HG03039 (cell line): ENCODE data around the gene SAE1.

Source experiments
- ATAC-seq: cut with Tn5 transposase; IDR thresholded peaks from one replicate; pipeline ENCODE4 v1.9.1; 2021; ENCODE audit warnings: mild to moderate bottlenecking, moderate library complexity; ENCODE audit not compliant: unreplicated experiment

The SAE1 gene

DNA sequence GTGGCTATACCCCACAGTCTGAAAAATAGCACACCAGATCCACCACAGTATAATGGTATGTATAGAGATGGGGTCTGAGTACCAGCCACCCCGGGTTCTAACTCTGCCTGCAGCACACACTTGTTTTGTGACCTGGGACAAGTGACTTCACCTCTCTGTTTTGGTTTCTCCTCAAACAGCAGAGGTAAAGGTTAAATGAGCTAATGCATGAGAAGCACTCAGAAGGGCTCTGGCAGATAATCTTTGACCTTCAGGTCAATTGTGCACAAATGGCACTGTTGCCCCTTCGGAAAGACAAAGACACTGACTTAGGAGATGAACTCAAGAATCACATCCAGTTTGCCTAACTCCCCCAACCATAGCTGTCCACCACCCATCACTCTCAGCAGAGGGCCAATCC, 24.8 kb upstream of the SAE1 start:
- ATAC-seq, result no peak

DNA sequence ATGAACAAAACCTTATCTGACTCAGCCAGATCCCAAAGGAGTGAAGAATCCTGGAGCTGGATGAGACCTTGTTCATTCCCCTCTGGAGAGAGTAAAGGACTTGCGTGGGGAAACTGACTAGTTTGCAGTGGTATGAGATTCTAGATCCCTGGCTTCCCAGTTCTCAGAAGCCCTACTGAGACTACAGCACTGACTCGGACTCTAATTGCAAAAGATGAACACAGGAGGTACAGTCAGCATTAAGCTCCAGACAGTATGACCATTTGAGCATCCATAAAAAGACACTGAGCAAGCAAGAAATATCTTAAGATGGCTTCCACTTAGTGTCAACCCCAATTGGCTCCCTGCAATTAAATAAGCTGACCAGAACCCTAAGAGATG, 23.8 kb upstream of the SAE1 start:
- ATAC-seq, result no peak

DNA sequence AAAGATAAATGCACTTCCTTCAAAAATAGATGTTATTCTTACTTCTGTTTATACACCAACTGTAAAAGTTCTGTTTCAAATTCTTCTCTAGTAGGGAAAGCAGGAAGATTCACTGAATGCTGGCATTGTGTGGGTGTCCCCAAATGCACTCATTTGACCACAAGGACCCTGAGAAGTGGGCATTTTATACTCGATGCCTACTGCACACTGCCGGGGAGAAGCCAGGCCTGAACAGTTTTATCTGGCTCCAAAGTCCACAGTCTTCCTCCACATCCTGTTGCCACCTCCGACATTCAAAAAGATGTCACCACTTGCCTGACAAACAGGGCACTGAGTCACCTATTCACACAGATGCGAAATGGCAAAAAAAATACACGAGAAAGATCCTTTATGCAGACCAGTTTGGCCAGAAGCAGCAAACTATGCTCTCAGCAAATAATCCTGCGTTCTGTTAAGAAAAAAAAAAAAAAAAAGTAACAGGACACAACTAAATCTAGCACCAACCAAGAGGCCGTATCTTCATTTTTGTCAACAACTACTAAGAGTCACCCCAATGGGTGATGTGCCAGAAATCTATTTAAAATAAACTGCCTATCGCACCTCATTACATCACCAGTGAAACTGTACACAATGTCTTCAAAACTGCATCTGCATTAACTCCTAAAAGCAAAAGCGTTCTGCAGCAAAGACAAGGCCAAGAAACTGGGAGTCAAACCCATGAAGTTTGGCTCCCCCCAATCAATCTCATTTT, 23.3 kb upstream of the SAE1 start:
- no peak for ATAC-seq

DNA sequence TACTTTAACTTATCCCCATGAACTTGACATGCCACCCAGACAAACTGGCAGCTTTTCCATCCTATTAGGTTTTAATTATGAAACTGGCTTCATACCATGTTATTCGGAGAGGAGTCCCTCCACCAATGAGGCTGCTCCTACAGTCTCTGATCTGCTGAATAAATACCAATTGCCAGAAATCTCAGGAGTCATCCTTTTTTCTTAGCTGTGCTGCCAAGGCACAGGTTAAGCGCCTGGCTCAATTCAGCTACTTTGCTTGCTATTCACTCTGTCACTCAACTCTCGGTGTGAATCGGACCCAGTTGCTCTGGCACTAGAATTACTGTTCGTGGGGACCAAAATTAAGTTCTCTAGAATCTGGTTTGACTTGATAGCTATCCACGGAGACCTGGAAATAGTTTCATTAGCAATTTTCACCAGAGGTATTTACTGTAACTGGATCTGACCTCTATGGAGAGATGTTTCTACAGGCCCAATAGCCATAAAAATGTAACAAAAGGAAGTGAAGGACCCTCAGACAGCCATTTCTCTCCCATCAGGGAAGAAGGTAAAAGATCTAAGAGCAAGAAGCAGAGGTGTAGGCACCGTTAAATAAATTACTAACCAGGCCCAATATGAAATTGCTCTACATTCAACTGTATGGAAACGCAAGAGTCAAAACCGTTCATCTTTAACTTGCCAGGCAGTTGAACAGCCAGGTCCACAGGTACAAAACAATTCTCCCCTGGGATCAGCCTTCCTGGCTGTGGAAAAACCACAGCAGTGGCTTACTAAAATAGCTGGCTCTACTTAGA, 22.5 kb upstream of the SAE1 start:
- ATAC-seq, result no peak

DNA sequence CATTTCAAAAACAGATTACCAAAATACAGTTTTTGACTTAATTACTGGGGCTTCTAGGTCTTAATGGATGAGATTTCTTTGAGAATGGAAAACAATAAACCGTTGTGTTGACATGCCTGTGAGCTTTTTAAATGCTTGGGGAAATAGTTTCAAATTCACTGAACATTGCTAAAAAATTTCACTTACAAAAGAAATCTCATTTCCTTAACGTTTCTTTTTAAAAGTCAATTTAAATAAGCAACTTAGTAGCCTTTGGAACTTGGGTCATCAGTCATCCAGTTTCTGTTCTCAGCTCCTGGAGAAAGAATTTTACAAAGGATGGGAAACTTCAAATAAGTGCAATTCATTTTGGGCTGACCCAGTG, 21.5 kb upstream of the SAE1 start:
- no peak for ATAC-seq

DNA sequence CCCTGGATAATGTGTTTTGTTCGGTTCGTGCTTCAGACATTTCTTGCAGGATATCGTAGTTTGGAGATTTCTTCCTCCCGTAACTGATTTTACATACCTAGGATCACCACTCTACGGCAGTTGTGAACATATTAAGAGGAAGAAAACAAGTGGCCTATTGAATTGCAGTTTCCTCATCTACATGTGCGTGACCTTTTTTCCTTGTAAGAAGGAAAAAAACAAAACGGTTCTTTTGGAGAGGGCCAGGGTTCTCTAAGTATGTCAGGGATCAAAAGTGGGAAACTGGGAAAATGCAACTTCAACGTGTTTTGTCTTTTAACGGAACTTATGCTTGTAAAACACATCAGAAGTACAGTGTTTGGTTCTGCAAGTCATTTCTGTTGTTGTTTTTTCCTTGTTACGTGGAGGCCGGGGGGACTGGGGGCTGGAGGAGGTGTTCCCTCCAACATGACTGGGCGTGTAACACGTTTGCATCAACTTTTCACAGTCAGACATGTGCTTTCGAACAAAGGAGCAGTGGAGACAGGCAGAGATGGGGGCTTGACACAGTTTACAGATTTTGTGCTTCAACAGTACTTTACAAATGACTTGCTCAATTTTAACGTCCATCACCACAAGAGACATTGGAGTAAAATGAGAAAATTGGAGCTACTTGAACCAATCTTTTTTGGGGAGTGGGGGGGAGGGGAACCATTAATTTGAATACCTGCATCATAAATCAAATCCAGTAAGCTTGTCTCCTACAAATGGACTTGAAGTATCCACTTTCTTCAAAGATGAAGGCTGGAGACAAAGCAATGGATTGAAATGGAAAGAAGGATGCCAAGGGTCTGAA, 20.9 kb upstream of the SAE1 start:
- no peak for ATAC-seq

DNA sequence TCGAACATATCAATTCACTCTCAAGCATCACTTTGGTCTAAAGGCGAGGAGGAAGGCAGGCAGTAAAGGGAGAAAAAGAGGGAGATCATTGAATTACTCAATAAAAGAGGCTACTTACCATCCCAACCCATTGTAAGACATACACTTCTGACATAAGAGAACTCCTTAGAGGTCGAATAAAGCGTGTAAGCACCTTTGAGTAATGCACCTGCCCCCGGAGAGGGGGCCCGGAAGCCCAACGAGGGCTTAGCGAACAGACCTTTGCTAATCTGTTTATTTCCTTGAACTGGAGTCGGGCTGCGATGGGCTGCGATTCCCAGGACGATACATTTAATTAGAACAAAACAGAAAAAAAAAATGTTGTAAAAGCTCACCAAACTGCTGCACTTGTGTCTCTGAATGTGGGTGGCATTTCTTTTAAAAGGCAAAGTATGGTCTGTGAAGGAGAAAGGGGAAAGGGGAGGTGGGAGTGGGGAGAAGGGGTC, 20.1 kb upstream of the SAE1 start:
- no peak for ATAC-seq

DNA sequence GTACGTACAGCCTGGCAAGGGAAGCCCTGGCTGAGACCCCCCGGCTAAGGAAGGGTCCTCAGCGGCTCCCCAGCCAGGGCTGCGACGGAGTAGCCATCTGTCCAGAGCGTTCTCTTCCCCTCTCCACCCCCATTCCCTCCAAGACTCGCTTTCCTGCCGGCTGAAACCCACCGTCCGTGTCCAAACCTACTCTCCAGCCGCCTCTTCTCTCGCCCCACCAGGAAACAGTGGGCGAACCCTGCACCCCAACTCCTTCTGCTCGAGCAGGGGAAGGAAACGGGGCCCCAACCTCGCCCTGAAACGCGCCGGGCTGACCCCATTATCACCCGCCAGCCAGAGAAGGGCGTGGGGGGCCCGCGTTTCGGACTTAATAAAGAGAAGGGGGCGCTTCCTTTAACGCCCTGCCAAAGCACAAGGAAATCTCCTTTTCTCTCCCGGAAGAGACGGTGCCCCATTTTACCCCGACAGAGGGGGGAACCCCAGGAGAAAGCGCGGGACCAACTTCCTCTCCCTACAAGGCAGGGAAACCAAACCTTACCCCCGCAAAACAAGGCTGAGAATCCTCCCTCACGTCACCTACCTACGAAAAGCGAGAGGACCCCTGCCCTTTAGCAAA, 19.5 kb upstream of the SAE1 start:
- ATAC-seq, result no peak

DNA sequence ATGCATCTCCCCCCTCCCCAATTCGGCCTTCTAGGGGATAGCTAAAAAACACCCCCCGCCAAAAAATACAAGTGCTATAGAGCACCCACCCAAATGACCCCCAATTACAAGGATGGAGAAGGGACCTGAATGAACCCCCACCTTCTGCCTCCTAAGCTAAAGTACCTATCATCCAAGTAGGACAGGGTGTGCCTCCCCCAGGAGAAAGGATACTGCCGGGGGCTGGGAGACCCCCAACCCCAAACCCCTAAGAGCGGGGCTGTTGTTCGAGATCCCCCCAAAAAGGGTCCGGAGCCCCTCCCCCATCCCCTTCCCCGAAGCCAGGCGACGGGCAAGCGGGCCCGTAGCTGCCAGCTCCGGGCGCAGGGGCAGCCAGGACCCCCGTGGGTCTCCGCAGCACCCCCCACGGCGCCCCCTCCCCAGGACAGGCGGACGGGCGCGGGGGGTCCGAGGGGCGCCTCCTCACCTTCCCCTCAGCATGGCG, 18.9 kb upstream of the SAE1 start:
- ATAC-seq, result no peak

DNA sequence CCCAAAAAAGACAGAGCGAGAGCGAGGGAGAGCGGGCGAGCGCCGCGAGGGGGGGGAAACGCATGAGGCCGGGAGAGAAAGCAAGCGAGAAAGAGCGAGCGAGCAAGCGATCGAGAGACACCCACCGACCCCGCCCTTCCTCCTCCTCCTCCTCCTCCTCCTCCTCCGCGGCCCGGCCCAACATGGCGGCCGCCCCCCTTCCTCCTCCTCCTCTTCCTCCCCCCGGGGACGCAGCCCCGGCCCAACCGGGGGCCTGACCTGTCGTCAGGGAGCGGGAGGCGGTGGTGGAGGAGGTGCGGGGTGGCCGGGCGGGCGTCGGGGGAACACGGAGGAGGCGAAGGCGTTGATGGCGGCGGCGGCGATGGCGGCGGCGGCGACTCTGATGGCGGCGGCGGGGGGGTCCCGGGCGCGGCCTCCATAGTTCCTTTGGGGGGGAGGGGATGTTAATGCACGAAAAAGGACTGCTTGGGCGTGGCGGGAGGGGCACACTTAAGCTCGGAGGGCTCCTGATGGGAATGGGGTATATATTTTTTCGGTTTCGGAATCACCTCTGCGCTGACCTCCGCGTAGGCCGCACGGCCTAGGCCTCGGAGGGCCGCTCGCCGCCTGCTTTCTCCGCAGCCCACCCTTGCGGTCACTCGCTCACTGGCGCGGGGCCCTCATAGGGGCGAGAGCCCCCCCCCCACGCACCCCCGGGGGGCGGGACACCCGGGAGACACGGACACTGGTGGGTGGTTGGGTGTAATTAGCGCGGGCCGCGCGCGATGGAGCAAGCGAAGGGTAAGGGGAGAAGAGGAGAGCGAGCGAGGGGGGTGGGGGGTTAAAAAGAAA, 18.3 kb upstream of the SAE1 start:
- ATAC-seq, result peak; percentile 17

DNA sequence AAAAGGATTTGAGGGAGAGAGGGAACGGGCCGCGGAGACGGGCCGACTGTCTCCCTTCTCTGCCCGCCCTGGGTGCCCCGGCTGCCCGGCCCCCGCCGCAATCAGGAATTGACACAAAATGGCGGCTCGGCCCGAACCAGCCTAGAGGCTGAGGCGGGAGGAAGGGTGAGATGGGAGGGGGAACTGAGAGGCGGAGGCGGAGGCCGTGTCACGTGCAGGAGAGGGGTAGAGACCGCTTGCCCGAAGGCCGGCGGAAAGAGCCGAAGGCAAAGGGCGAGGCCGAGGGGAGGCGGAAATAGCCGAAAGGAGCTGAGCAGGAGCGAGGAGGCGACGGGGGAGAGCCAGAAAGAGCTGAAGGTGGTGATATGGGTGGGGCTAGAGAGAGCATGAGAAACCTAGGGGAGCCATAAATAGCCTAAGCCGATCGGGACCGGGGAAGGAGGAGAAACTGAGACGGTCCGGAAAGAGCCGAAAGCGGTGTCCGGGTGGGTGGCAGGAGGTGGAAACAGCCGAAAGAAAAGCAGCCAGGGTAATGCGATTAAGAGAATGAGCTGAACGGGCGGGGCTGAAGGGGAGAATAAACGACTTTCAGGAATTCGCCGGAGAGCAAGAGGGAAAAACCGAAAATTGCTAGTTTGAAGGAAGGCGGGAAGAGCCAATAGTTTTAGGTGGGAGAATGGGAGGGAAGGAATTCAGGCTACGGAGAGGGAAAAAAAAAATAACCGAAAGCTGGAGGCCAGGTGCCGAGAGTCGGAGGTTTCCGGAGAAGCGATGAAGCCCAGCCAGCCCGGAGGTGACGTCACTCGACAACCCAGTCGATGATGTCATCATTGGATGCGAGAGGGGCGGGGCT, 17.4 kb upstream of the SAE1 start, which contains the start of gene ZC3H4:
Gene ZC3H4 (minus strand): TSS at position 780 of the 853 bp plus-strand sequence. CDS start 1,192 bp downstream, outside the sequence.
- peak; percentile 77 for ATAC-seq

DNA sequence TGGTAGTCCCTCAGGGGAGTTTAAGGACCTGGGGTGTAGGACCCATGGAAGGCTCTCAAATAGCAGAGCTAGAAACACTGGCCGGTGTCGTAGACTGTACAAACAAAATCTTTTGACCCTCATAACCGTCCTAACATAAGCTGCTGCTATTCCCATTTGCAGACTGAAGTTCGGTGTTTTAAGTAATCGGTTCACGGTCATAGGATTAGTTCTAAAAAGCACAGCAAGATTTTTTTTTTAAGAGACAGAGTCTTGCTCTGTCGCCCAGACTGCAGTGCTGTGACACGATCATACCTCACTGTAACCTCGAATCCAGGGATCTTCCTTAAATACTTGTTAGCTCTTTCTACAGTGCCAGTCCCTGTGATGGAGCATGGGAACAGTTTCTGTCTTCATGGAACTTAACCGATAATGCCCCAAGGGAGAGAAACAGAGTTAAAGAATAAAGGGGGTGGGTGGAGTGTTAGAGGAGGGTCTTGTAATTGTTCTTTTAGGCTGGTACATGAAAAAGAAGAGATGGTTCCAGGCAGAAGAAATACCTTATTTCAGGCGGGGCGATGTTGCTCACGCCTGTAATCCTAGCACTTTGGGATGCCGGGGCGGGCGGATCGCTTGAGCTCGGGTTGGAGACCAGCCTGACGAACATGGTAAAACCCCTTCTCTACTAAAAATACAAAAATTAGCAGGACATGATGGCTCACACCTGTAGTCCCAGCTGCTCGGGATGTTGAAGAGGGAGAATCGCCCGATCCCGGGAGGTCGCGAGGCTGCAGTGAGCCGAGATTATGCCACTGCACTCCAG, 16.6 kb upstream of the SAE1 start:
- ATAC-seq, result no peak

DNA sequence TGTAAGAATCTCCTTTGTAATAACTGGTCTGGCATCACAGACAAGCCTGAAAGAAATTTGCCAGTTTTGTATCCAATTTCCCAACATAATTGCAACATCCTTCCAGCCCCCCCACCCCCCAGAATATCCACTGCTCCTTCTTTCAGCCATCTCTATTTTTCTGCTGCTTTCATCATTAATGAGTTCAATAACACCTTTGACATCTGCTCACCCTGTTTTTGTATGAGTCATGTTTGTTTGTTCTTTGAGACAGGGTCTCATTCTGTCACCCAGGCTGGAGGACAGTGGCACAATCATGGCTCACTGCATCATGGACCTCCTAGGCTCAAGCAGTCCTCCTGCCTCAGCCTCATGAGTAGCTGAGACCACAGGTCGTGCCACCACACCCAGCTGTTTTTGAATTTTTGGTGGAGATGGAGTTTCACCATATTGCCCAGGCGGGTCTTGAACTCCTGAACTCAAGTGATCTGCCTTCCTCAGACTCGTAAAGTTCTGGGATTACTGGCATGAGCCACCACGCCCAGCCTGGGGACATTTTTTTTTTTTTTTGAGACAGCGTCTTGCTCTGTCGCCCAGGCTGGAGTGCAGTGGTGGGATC, 10.1 kb upstream of the SAE1 start:
- ATAC-seq, result no peak

DNA sequence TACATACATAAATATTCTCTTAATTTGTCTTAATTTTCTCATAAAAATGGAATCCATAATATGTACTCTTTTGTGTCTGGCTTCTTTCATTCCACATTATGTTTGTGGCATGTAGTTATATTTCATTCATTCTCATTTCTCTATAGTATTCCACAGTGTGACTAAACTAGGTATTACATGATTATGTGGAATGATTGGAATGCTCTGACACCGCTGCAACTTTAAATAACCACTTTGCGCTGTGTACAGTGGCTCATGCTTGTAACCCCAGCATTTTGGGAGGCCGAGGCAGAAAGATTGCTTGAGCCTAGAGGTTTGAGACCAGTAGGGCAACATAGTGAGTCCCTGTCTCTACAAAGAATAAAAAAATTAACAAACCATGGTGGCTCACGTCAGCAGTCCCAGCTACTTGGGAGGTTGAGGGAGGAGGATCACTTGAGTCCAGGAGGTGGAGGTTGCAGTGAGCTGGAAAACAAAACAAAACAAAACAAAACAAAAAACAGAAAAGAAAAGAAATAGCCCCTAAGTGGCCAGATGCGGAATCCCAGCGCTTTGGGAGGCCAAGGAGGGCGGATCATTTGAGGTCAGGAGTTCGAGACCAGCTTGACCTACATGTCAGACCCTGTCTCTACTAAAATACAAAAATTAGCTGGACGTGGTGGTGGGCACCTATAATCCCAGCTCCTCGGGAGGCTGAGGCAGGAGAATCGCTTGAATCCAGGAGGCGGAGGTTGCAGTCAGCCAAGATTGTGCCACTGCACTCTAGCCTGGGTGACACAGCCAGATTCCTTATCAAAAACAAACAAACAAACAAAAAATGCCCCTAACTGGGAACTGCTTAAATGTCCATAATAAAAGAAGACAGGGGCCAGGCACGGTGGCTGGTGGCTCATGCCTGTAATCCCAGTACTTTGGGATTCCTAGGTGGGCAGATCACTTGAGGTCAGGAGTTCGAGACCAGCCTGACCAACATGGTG, 8.0 kb upstream of the SAE1 start:
- no peak for ATAC-seq

DNA sequence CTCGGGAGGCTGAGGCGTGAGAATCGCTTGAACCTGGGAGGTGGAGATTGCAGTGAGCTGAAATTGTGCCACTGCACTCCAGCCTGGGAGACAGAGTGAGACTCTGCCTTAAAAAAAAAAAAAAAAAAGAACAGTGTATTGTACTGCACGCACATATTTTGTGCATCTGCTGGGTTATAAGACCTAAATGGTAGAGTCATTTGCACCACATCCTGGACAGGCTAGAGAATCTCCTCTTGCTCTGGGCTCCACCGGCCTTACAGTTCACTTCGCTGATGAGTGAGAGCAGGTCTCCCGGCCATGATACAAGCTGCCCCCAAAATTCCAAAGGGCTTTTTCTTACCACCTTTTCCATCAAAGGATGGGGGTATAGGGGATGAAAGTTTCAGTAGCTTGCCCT, 7.2 kb upstream of the SAE1 start:
- ATAC-seq, result no peak

DNA sequence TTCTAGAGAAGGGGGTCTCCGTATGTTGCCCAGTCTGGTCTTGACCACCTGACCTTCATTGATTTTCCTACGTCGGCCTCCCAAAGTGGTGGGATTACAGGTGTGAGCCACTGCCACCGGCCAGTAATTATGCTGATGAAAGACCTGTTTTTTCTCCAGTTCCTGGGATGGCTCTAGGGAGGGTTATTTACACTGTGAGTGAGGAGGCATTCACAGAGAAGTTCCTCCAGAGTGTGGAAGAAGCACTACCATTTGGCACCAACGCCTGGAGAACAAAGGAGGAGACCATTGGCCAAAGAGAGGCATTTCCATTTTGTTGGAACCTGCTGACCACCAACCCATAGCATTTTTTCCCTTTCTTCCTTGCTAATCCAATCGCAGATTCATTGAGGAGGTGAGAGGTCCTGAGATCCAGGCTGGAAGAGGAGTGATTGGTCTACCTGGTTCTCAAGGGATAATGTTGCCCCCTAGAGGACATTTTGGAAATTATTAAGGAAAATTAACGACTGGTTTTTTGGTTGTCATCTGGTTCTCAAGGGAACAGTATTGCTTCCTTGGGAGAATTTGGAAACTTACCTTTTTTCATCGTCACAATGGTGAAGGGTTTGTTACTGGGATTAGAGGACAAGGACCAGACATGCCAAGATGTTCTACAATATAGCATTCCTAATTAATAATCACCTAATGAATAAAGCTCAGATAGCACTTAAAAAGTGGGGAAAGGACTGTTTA, 5.5 kb upstream of the SAE1 start:
- ATAC-seq, result no peak
